HG03103 (cell line): ENCODE measurements around the gene DLGAP1.

Source experiments
- ATAC-seq: cut with Tn5 transposase; IDR thresholded peaks from one replicate; pipeline ENCODE4 v1.9.1; 2021; ENCODE audit warnings: low read depth; ENCODE audit not compliant: unreplicated experiment

The DLGAP1 gene

GRCh38 chr18:4248686-4249085 lies 206.4 kb downstream of the DLGAP1 start:
- no peak for ATAC-seq

- ATAC-seq: no peak
Observed at GRCh38 chr18:4246374-4246773, 208.7 kb downstream of the DLGAP1 start.

GRCh38 chr18:4245456-4245855 lies 209.7 kb downstream of the DLGAP1 start:
- ATAC-seq: no peak

- no peak for ATAC-seq
Observed at GRCh38 chr18:4242431-4243161, 212.5 kb downstream of the DLGAP1 start.

- ATAC-seq: no peak
Observed at GRCh38 chr18:4241090-4241617, 214.0 kb downstream of the DLGAP1 start.

GRCh38 chr18:4238966-4239365 lies 216.1 kb downstream of the DLGAP1 start:
- no peak for ATAC-seq

GRCh38 chr18:4237664-4238041 lies 217.5 kb downstream of the DLGAP1 start:
- ATAC-seq: no peak

GRCh38 chr18:4236940-4237663 lies 218.0 kb downstream of the DLGAP1 start:
- ATAC-seq: no peak

- no peak for ATAC-seq
Observed at GRCh38 chr18:4233468-4233867, 221.6 kb downstream of the DLGAP1 start.

GRCh38 chr18:4232656-4233055 lies 222.5 kb downstream of the DLGAP1 start:
- ATAC-seq: no peak

- no peak for ATAC-seq
Observed at GRCh38 chr18:4231260-4231659, 223.8 kb downstream of the DLGAP1 start.

- ATAC-seq: no peak
Observed at GRCh38 chr18:4230450-4231168, 224.5 kb downstream of the DLGAP1 start.

- no peak for ATAC-seq
Observed at GRCh38 chr18:4224031-4224704, 230.9 kb downstream of the DLGAP1 start.

GRCh38 chr18:4211111-4211837 lies 243.8 kb downstream of the DLGAP1 start:
- no peak for ATAC-seq

GRCh38 chr18:4208366-4208765 lies 246.7 kb downstream of the DLGAP1 start:
- ATAC-seq: no peak

- no peak for ATAC-seq
Observed at GRCh38 chr18:4207383-4207985, 247.6 kb downstream of the DLGAP1 start.

GRCh38 chr18:4204438-4204720 lies 250.7 kb downstream of the DLGAP1 start:
- no peak for ATAC-seq

- ATAC-seq: no peak
Observed at GRCh38 chr18:4203568-4204437, 251.3 kb downstream of the DLGAP1 start.

GRCh38 chr18:4200399-4200798 lies 254.7 kb downstream of the DLGAP1 start:
- ATAC-seq: no peak
